ENCODE results near the gene TUBG1. TPM values are rescaled to one million over a fixed set of nuclear protein-coding genes. Genes with fewer than 3 reads are reported as not detected.

TUBG1 gene
- total RNA-seq, 2 donors from 2014 or later = 32.3 to 86.9 TPM

DNA sequence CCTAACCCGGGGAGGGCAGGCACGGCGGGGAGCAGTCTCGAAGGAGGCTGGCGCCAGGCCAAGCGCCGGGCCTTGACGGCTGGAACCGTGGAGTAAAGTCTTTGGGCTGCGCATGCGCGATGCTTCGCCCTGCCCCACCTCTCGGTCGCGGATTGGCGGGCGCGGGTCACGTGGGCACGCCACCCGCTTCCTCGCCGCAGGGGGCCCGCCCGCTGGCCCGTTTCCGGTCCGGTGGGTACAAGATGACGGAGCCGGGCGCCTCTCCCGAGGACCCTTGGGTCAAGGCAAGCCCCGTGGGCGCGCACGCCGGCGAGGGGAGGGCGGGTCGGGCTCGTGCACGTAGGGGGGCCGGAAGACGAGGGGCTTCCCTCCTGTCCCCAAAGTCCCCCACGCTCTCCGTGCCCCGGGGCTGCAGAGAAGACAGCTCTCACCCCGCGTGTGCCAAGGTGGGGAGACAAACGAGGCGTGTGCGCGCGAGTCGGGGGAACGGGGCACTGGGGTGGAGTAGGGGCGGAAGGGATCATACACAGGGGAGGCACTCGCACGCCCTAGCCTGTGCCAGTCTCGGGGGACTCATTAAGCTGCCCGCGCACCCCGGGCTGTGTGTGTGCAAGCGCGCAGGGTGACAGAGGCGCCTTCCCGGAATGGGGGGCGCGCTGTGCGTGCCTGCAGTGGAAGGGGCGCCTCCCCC lies 42.5 kb upstream of the TUBG1 start, which contains the start of gene MLX:
Gene MLX, plus strand, starts transcription at position 218 of the 691 bp plus-strand sequence. Its CDS starts 25 bp downstream, at position 243.
- DNase-seq = peak; percentile 95
- intact Hi-C loops (cut with DNase I) = no loop called here
- H3K27ac ChIP-seq = peak within 1 kb of the TSS; percentile 87
- TF ChIP-seq, protein P1, sequence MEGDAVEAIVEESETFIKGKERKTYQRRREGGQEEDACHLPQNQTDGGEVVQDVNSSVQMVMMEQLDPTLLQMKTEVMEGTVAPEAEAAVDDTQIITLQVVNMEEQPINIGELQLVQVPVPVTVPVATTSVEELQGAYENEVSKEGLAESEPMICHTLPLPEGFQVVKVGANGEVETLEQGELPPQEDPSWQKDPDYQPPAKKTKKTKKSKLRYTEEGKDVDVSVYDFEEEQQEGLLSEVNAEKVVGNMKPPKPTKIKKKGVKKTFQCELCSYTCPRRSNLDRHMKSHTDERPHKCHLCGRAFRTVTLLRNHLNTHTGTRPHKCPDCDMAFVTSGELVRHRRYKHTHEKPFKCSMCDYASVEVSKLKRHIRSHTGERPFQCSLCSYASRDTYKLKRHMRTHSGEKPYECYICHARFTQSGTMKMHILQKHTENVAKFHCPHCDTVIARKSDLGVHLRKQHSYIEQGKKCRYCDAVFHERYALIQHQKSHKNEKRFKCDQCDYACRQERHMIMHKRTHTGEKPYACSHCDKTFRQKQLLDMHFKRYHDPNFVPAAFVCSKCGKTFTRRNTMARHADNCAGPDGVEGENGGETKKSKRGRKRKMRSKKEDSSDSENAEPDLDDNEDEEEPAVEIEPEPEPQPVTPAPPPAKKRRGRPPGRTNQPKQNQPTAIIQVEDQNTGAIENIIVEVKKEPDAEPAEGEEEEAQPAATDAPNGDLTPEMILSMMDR (IDR thresholded peaks at IDR 0.05) = no peak
- H3K4me1 ChIP-seq = peaks cover 24% of the 10 kb centered on the region
- H3K27me3 ChIP-seq = no peaks in the 10 kb centered on the region
- peak within 1 kb of the TSS; percentile 61 for H3K4me3 ChIP-seq
- no peaks in the 10 kb centered on the region for H3K9me3 ChIP-seq
- H3K36me3 ChIP-seq = peaks cover 18% of the 10 kb centered on the region
- H3K9ac ChIP-seq (ENCODE audit: low read depth in 2 of 2, low read length in 2 of 2) = peak within 1 kb of the TSS; percentile 92

DNA sequence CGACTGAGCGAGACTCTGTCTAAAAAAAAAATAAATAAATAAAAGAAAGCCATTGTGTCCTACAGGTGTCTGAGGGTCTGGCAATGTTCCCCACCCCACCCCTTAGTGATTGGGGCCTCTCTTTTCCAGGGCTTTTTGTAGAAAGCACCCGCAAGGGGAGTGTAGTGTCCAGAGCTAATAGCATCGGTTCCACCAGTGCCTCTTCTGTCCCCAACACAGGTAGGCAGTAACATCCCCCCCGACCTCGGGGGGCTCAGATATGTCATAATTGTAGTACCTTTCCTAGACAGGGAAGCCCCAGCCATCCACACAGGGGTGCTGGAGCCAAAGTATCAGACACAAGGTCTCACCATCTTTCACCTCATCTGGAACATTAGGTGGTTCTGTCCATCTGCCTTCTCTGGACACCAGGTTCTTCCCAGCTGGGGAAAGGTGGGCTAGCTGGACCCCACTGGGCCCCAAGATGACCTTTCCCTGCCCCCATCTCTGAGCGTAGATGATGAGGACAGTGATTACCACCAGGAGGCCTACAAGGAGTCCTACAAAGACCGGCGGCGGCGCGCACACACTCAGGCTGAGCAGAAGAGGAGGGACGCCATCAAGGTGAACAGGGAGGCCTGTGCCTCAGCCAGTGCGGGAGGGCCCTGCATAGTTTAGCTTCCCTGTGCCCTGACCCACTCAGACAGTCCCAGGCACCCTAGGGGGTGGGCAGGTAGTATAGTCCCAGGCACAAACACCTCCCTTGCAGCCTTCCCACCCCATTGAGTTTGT lies 41.0 kb upstream of the TUBG1 start:
- Histone ChIP-seq H3K36me3 (peaks cover 33% of the 10 kb centered on the region), H3K27me3 (no peaks in the 10 kb centered on the region), H3K9ac (ENCODE audit: low read depth in 2 of 2, low read length in 2 of 2) (peak overlapping the region in 1 of 2 donors; percentile 30), H3K4me3 (no peak overlapping the region), H3K27ac (peak overlapping the region; percentile 87), H3K9me3 (no peaks in the 10 kb centered on the region), H3K4me1 (peaks cover 16% of the 10 kb centered on the region)
- TF ChIP-seq, protein P1 (IDR thresholded peaks at IDR 0.05) = no peak
- intact Hi-C loops (cut with DNase I) = no loop called here
- no peak for DNase-seq

DNA sequence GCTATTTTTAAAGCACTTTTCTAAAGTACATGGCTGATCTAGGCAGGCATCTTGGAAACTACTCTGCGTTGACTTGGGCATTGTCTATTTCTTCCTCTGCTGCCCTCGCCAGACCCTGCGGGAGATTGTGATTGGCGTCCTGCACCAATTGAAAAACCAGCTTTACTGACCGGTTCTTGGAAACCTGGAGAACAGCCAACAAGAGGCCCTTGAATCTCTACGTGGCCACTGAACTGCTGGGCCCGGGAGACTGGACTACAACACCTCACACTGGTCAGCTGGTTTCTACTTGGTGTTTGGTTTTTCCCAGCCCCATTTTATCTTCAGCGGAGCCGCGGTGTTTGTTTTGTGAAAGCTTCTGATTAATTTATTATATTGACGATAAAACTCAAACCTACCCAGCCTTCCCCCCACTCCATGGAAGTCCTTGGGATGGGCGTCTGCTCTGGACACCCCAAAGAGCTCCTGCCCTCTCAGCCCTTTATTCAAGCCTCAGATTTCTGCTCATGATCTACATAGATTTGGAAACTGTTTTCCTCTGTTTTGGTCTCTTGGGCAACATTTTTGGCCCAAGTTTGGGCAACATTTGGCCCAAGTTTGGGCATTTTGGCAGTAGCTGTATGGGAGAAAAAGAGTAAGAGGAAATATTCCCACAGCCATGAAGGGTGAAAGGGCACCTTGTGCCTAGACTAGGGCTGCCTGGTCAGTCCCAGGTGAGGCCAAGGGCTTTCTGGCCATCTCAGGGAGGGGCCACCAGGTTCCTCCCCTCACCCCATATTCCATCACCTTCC lies 37.9 kb upstream of the TUBG1 start:
- H3K27ac ChIP-seq = no peak overlapping the region

DNA sequence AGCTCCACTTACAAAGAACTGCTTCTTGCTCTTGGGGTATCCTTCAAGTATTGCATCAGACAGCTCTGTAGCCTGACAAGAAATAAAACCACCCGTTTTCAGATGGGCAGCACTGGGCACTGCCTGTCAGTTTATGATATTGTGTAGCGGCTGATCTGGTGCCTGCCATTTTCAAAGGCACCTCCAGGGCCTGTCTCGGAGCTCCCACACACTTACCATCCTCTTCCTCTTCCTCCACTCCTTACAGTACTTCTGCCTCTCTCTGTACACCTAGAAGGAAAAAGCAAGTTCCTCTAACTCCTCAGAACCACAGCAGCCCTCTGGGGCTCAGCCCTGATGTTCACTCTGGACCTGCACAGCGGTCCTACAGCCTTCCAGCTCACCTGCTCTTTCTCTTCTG lies 36.4 kb upstream of the TUBG1 start:
- intact Hi-C loops (cut with DNase I) = no loop called here
- H3K36me3 ChIP-seq = peaks cover 29% of the 10 kb centered on the region
- H3K27me3 ChIP-seq = no peaks in the 10 kb centered on the region
- no peak overlapping the region for H3K27ac ChIP-seq
- TF ChIP-seq, protein P1 (IDR thresholded peaks at IDR 0.05) = no peak
- no peak overlapping the region for H3K9ac ChIP-seq (ENCODE audit: low read depth in 2 of 2, low read length in 2 of 2)
- no peaks in the 10 kb centered on the region for H3K4me1 ChIP-seq
- no peak overlapping the region for H3K4me3 ChIP-seq
- H3K9me3 ChIP-seq = no peaks in the 10 kb centered on the region
- DNase-seq = no peak

More for the DNA sequence above, 37.9 kb upstream of the TUBG1 start:
- H3K4me1 ChIP-seq = peaks cover 5% of the 10 kb centered on the region
- intact Hi-C loops (cut with DNase I) = no loop called here
- H3K27me3 ChIP-seq = no peaks in the 10 kb centered on the region
- no peaks in the 10 kb centered on the region for H3K9me3 ChIP-seq
- no peak for DNase-seq
- no peak overlapping the region for H3K4me3 ChIP-seq
- H3K9ac ChIP-seq (ENCODE audit: low read depth in 2 of 2, low read length in 2 of 2) = no peak overlapping the region
- H3K36me3 ChIP-seq = peaks cover 29% of the 10 kb centered on the region
- TF ChIP-seq, protein P1 (IDR thresholded peaks at IDR 0.05) = no peak

DNA sequence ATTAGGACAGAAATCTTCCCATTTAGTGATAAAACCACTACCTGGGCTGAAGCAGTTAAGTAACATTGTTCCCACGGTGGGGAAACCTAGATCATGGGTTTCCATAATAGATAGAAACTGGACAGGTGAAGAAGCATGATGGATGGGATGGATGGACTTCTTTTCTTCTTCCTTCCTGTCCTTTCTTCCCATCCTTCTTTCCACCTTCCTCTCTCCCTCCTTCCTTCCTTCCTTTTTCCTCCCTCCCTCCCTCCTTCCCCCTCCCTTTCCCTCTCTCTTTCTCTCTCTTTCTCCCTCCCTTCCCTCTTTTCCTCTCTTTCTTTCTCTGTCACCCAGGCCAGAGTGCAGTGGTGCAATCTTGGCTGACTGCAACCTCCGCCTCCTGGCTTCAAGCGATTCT lies 35.0 kb upstream of the TUBG1 start:
- Histone ChIP-seq H3K27me3 (no peaks in the 10 kb centered on the region), H3K9me3 (no peaks in the 10 kb centered on the region), H3K27ac (no peak overlapping the region), H3K9ac (ENCODE audit: low read depth in 2 of 2, low read length in 2 of 2) (no peak overlapping the region), H3K4me3 (no peak overlapping the region), H3K36me3 (peaks cover 29% of the 10 kb centered on the region), H3K4me1 (peaks cover 4% of the 10 kb centered on the region)
- TF ChIP-seq, protein P1 (IDR thresholded peaks at IDR 0.05) = no peak
- no peak for DNase-seq
- intact Hi-C loops (cut with DNase I) = no loop called here
